DND-41 (cell line): ENCODE measurements around the gene PLCD1.
"Not testable (repeated sequence)": the region's sequence is repeated elsewhere in the genome, so short reads cannot be mapped to it uniquely, and the experiment has no call there.

ENCODE experiments used
- ATAC-seq: fragments of 200-7000 bp; cut with Tn5 transposase; 3 replicates; pipeline ENCODE4 v1.9.1; 2021; ENCODE audit warnings: low read depth; ENCODE audit not compliant: insufficient read depth
- DNase-seq: peaks from one replicate; pipeline ENCODE4 v3.0.0-alpha.2; 2020
- H2AFZ ChIP-seq: 2 replicates; pipeline ENCODE4 v1.6.0; 2012; ENCODE audit warnings: low read depth, low read length
- H3K27ac ChIP-seq: 2 replicates; pipeline ENCODE4 v1.5.1; 2012; ENCODE audit warnings: low read length, inconsistent platforms
- H3K27me3 ChIP-seq: fragments of 200-600 bp; sonication (generic); 2 replicates; pipeline ENCODE4 v1.6.0; 2012; ENCODE audit warnings: low read length, mild to moderate bottlenecking, inconsistent platforms; ENCODE audit not compliant: insufficient read depth, poor library complexity
- H3K36me3 ChIP-seq: 2 replicates; pipeline ENCODE4 v1.5.1; 2012; ENCODE audit warnings: low read length, inconsistent platforms; ENCODE audit not compliant: insufficient read depth
- H3K4me1 ChIP-seq: 2 replicates; pipeline ENCODE4 v1.5.1; 2012; ENCODE audit warnings: mild to moderate bottlenecking, low read length; ENCODE audit not compliant: insufficient read depth
- H3K4me2 ChIP-seq: 2 replicates; pipeline ENCODE4 v1.6.0; 2012; ENCODE audit warnings: mild to moderate bottlenecking, moderate library complexity, low read length, inconsistent platforms; ENCODE audit not compliant: insufficient read depth
- H3K4me3 ChIP-seq, 2 experiments: fragments of 200-600 bp in 1 of 2; shearing (Covaris generic) in 1 of 2; 2 replicates each; pipeline ENCODE4 v1.5.1; 2012 to 2016; ENCODE audit warnings: inconsistent platforms in 2 of 2, low read length in 2 of 2, mild to moderate bottlenecking in 2 of 2, low read depth in 1 of 2, moderate library complexity in 1 of 2
- H3K79me2 ChIP-seq: 2 replicates; pipeline ENCODE4 v1.6.0; 2012; ENCODE audit warnings: low read length, inconsistent platforms; ENCODE audit not compliant: insufficient read depth
- H3K9ac ChIP-seq: 2 replicates; pipeline ENCODE4 v1.6.0; 2012; ENCODE audit warnings: low read depth, mild to moderate bottlenecking, inconsistent platforms, low read length, moderate library complexity
- H3K9me3 ChIP-seq: 2 replicates; pipeline ENCODE4 v1.5.1; 2012; ENCODE audit warnings: low read length, moderate library complexity, mild to moderate bottlenecking, inconsistent platforms; ENCODE audit not compliant: insufficient read depth, severe bottlenecking
- H4K20me1 ChIP-seq: 2 replicates; pipeline ENCODE4 v1.6.0; 2012; ENCODE audit warnings: low read length; ENCODE audit not compliant: insufficient read depth
- EZH2 ChIP-seq: IDR thresholded peaks from 3 replicates; pipeline ENCODE4 v1.6.1; 2012; ENCODE audit warnings: borderline replicate concordance, low read depth, mild to moderate bottlenecking, moderate library complexity, low read length, inconsistent platforms; ENCODE audit not compliant: severe bottlenecking
- TF ChIP-seq, protein P1 (sequence below): IDR thresholded peaks from 2 replicates; pipeline ENCODE4 v1.5.1; 2012; ENCODE audit warnings: borderline replicate concordance, low read length, moderate library complexity, mild to moderate bottlenecking; ENCODE audit not compliant: poor library complexity, severe bottlenecking; ENCODE audit errors: extremely low read depth

The PLCD1 gene

GRCh38 chr3:38038447-38038911 is 9.0 kb upstream of the PLCD1 start:
- Histone ChIP-seq H4K20me1 (no peaks in the 10 kb centered on the region), H3K36me3 (no peaks in the 10 kb centered on the region), H3K4me3 (peak overlapping the region in 1 of 2 experiments; percentile 56; a peak in 2 of 4 replicates), H3K4me1 (peaks cover 19% of the 10 kb centered on the region), H3K79me2 (no peaks in the 10 kb centered on the region), H3K27ac (no peak overlapping the region), H3K9ac (no peak overlapping the region; the same call in 1 of the 2 replicates), H2AFZ (peak overlapping the region; percentile 45), H3K27me3 (peaks cover 20% of the 10 kb centered on the region), H3K9me3 (no peaks in the 10 kb centered on the region), H3K4me2 (peak overlapping the region; percentile 74)
- ATAC-seq (peak; percentile 15; the same call in 1 of the 3 replicates), DNase-seq (no peak)
- TF ChIP-seq EZH2: no peak
- TF ChIP-seq, protein P1, sequence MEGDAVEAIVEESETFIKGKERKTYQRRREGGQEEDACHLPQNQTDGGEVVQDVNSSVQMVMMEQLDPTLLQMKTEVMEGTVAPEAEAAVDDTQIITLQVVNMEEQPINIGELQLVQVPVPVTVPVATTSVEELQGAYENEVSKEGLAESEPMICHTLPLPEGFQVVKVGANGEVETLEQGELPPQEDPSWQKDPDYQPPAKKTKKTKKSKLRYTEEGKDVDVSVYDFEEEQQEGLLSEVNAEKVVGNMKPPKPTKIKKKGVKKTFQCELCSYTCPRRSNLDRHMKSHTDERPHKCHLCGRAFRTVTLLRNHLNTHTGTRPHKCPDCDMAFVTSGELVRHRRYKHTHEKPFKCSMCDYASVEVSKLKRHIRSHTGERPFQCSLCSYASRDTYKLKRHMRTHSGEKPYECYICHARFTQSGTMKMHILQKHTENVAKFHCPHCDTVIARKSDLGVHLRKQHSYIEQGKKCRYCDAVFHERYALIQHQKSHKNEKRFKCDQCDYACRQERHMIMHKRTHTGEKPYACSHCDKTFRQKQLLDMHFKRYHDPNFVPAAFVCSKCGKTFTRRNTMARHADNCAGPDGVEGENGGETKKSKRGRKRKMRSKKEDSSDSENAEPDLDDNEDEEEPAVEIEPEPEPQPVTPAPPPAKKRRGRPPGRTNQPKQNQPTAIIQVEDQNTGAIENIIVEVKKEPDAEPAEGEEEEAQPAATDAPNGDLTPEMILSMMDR: no peak

GRCh38 chr3:38036906-38037305 is 7.5 kb upstream of the PLCD1 start:
- Histone ChIP-seq H3K4me2 (no peak overlapping the region), H3K9me3 (no peaks in the 10 kb centered on the region), H3K4me3 (no peak overlapping the region), H3K27ac (no peak overlapping the region), H3K9ac (no peak overlapping the region), H2AFZ (no peak overlapping the region), H3K79me2 (no peaks in the 10 kb centered on the region), H3K27me3 (peaks cover 20% of the 10 kb centered on the region), H3K36me3 (no peaks in the 10 kb centered on the region), H3K4me1 (peaks cover 19% of the 10 kb centered on the region), H4K20me1 (no peaks in the 10 kb centered on the region)
- no peak for TF ChIP-seq EZH2
- TF ChIP-seq, protein P1: no peak
- DNase-seq (no peak), ATAC-seq (no peak)

GRCh38 chr3:38036286-38036685 is 6.8 kb upstream of the PLCD1 start:
- no peaks in the 10 kb centered on the region for H3K79me2 ChIP-seq
- ATAC-seq (no peak), DNase-seq (no peak)
- peaks cover 19% of the 10 kb centered on the region for H3K4me1 ChIP-seq
- H3K4me2 ChIP-seq: no peak overlapping the region
- no peak overlapping the region for H3K4me3 ChIP-seq
- H3K27me3 ChIP-seq: peaks cover 20% of the 10 kb centered on the region
- H3K36me3 ChIP-seq: no peaks in the 10 kb centered on the region
- H3K27ac ChIP-seq: no peak overlapping the region
- no peaks in the 10 kb centered on the region for H4K20me1 ChIP-seq
- no peak overlapping the region for H2AFZ ChIP-seq
- no peak overlapping the region for H3K9ac ChIP-seq
- H3K9me3 ChIP-seq: no peaks in the 10 kb centered on the region
- TF ChIP-seq, protein P1: no peak

GRCh38 chr3:38034335-38034734 is 4.9 kb upstream of the PLCD1 start:
- ATAC-seq, DNase-seq, H3K36me3 ChIP-seq, H3K9ac ChIP-seq, H3K27ac ChIP-seq, H3K79me2 ChIP-seq, H4K20me1 ChIP-seq, H3K27me3 ChIP-seq, H3K4me3 ChIP-seq, H3K9me3 ChIP-seq, H3K4me2 ChIP-seq, H2AFZ ChIP-seq: not testable (repeated sequence)
- H3K4me1 ChIP-seq: peaks cover 10% of the 10 kb centered on the region

GRCh38 chr3:38033586-38033985 is 4.1 kb upstream of the PLCD1 start:
- H3K4me1 ChIP-seq, H3K9me3 ChIP-seq, H3K4me3 ChIP-seq, H2AFZ ChIP-seq, H3K36me3 ChIP-seq, H4K20me1 ChIP-seq, DNase-seq, H3K27ac ChIP-seq, H3K9ac ChIP-seq, H3K4me2 ChIP-seq, ATAC-seq, H3K27me3 ChIP-seq, H3K79me2 ChIP-seq: not testable (repeated sequence)
